SK-N-SH treated with all-trans-retinoic acid at 6 μM for 48 hours (cell line): ENCODE results near the gene SYT10.

Experiments used
- ATAC-seq: fragments of 200-7000 bp; cut with Tn5 transposase; 3 replicates; pipeline ENCODE4 v1.9.1; 2020; ENCODE audit warnings: mild to moderate bottlenecking, moderate library complexity
- ARNTL ChIP-seq: fragments of 450-650 bp; formaldehyde crosslinking; IDR thresholded peaks from 2 replicates; pipeline ENCODE4 v1.5.0; 2020; ENCODE audit warnings: low read depth, mild to moderate bottlenecking, moderate library complexity, borderline replicate concordance
- BACH2 ChIP-seq: fragments of 250-450 bp; sonication (Bioruptor Pico); IDR thresholded peaks from 2 replicates; pipeline ENCODE4 v1.9.0; 2021; ENCODE audit warnings: mild to moderate bottlenecking, borderline replicate concordance
- CREB5 ChIP-seq: fragments of 250-450 bp; sonication (Bioruptor Pico); IDR thresholded peaks from 2 replicates; pipeline ENCODE4 v1.5.1; 2020; ENCODE audit warnings: low read depth, mild to moderate bottlenecking, moderate library complexity
- CSDC2 ChIP-seq: fragments of 250-450 bp; sonication (Bioruptor Pico); IDR thresholded peaks from 2 replicates; pipeline ENCODE4 v1.5.0; 2020; ENCODE audit warnings: mild to moderate bottlenecking, moderate library complexity
- CSRNP3 ChIP-seq: fragments of 250-450 bp; sonication (Bioruptor Pico); IDR thresholded peaks from 2 replicates; pipeline ENCODE4 v1.5.1; 2021; ENCODE audit warnings: mild to moderate bottlenecking, moderate library complexity
- GLIS3 ChIP-seq: fragments of 250-450 bp; sonication (Bioruptor Pico); IDR thresholded peaks from 2 replicates; pipeline ENCODE4 v1.5.0; 2020; ENCODE audit warnings: mild to moderate bottlenecking, moderate library complexity
- ISL1 ChIP-seq: fragments of 250-450 bp; sonication (Bioruptor Pico); IDR thresholded peaks from 2 replicates; pipeline ENCODE4 v2.1.2; 2022; ENCODE audit warnings: mild to moderate bottlenecking, moderate library complexity
- PATZ1 ChIP-seq: fragments of 250-450 bp; sonication (Bioruptor Pico); IDR thresholded peaks from 2 replicates; pipeline ENCODE4 v1.8.0; 2020; ENCODE audit warnings: mild to moderate bottlenecking, moderate library complexity, borderline replicate concordance
- POU6F1 ChIP-seq: fragments of 250-450 bp; sonication (Bioruptor Pico); IDR thresholded peaks from 2 replicates; pipeline ENCODE4 v1.8.0; 2021; ENCODE audit warnings: low read depth, mild to moderate bottlenecking, moderate library complexity, borderline replicate concordance
- PPARA ChIP-seq: fragments of 250-450 bp; sonication (Bioruptor Pico); IDR thresholded peaks from 2 replicates; pipeline ENCODE4 v1.5.0; 2020; ENCODE audit warnings: mild to moderate bottlenecking, borderline replicate concordance
- RARB ChIP-seq: fragments of 250-450 bp; sonication (Bioruptor Pico); IDR thresholded peaks from 2 replicates; pipeline ENCODE4 v1.8.0; 2021; ENCODE audit warnings: mild to moderate bottlenecking, moderate library complexity
- SNAI2 ChIP-seq: fragments of 250-450 bp; sonication (Bioruptor Pico); IDR thresholded peaks from 2 replicates; pipeline ENCODE4 v1.5.0; 2020; ENCODE audit warnings: mild to moderate bottlenecking, moderate library complexity
- TCF4 ChIP-seq: fragments of 250-450 bp; sonication (Bioruptor Pico); IDR thresholded peaks from 2 replicates; pipeline ENCODE4 v1.8.0; 2021; ENCODE audit warnings: mild to moderate bottlenecking, moderate library complexity, borderline replicate concordance
- TOX ChIP-seq: fragments of 250-450 bp; sonication (Bioruptor Pico); IDR thresholded peaks from 2 replicates; pipeline ENCODE4 v1.8.0; 2021; ENCODE audit warnings: mild to moderate bottlenecking, moderate library complexity, borderline replicate concordance
- TSHZ2 ChIP-seq: fragments of 250-450 bp; sonication (Bioruptor Pico); IDR thresholded peaks from 2 replicates; pipeline ENCODE4 v1.5.0; 2020; ENCODE audit warnings: mild to moderate bottlenecking, moderate library complexity
- ZC3H10 ChIP-seq: fragments of 250-450 bp; sonication (Bioruptor Pico); IDR thresholded peaks from 2 replicates; pipeline ENCODE4 v1.5.1; 2021; ENCODE audit warnings: mild to moderate bottlenecking, moderate library complexity
- ZFP30 ChIP-seq: fragments of 450-650 bp; formaldehyde crosslinking; IDR thresholded peaks from 2 replicates; pipeline ENCODE4 v1.5.0; 2022; ENCODE audit warnings: mild to moderate bottlenecking, moderate library complexity
- ZNF565 ChIP-seq: fragments of 450-650 bp; formaldehyde crosslinking; conservative IDR thresholded peaks from 2 replicates; pipeline ENCODE4 v1.5.0; 2020; ENCODE audit warnings: low read depth, mild to moderate bottlenecking, moderate library complexity
- ZNF70 ChIP-seq: fragments of 450-650 bp; formaldehyde crosslinking; IDR thresholded peaks from 2 replicates; pipeline ENCODE4 v1.5.0; 2020; ENCODE audit warnings: mild to moderate bottlenecking, moderate library complexity

SYT10 gene

GRCh38 chr12:33383503-33383902 lies 56.1 kb downstream of the SYT10 start (continued):
- no peak for TF ChIP-seq ARNTL (CRISPR knock-in tag)
- TF ChIP-seq TCF4 (CRISPR knock-in tag), result no peak
- TF ChIP-seq TOX (CRISPR knock-in tag), result no peak
- TF ChIP-seq ZC3H10, result no peak
- no peak for TF ChIP-seq SNAI2 (CRISPR knock-in tag)
- TF ChIP-seq POU6F1 (CRISPR knock-in tag), result no peak
- no peak for TF ChIP-seq GLIS3
- no peak for TF ChIP-seq PPARA (CRISPR knock-in tag)
- TF ChIP-seq ISL1 (CRISPR knock-in tag), result no peak
- TF ChIP-seq PATZ1 (CRISPR knock-in tag), result no peak

GRCh38 chr12:33376153-33376552 lies 63.5 kb downstream of the SYT10 start:
- TF ChIP-seq CREB5 (CRISPR knock-in tag) (no peak), ZNF565 (CRISPR knock-in tag) (no peak), POU6F1 (CRISPR knock-in tag) (no peak), ZNF70 (CRISPR knock-in tag) (no peak), CSDC2 (CRISPR knock-in tag) (no peak), ISL1 (CRISPR knock-in tag) (no peak), PPARA (CRISPR knock-in tag) (no peak), ARNTL (CRISPR knock-in tag) (no peak), CSRNP3 (no peak), SNAI2 (CRISPR knock-in tag) (no peak), BACH2 (CRISPR knock-in tag) (no peak), TSHZ2 (CRISPR knock-in tag) (no peak), RARB (no peak), TOX (CRISPR knock-in tag) (no peak), ZFP30 (no peak), ZC3H10 (no peak)
- no peak for ATAC-seq

- TF ChIP-seq ISL1 (CRISPR knock-in tag) (no peak), RARB (no peak), GLIS3 (no peak), CSRNP3 (no peak), ZNF70 (CRISPR knock-in tag) (no peak), TCF4 (CRISPR knock-in tag) (no peak)
- ATAC-seq, result no peak
Observed at GRCh38 chr12:33370318-33370717, 69.3 kb downstream of the SYT10 start.
